Activated T-helper 2 cell treated with anti-CD3 and anti-CD28 coated beads, Interferon-gamma antibody, Interleukin-2, Interleukin-4, amounts not matched to agents 10 μg/mL and 5 μg/mL and 100 μg/mL, durations not matched to agents 14 hours and 24 hours and 36 hours (primary cell): ENCODE data around the gene SLC22A5. TPM values are rescaled to one million over a fixed set of nuclear protein-coding genes. Genes with fewer than 3 reads are reported as not detected.
A peak's percentile ranks its signal among the peaks of the same experiment; 100 is the strongest.

ENCODE experiments used
- DNase-seq: peaks from one replicate; pipeline ENCODE4 v3.0.0; 2021; ENCODE audit warnings: low spot score
- H3K27ac Mint-ChIP-seq: one replicate; pipeline ENCODE4 v1.8.0; 2021; ENCODE audit warnings: mixed read lengths
- H3K27me3 Mint-ChIP-seq: one replicate; pipeline ENCODE4 v1.8.0; 2021; ENCODE audit warnings: low read depth, mixed read lengths
- H3K36me3 Mint-ChIP-seq: one replicate; pipeline ENCODE4 v1.8.0; 2021; ENCODE audit warnings: low read depth, mixed read lengths
- H3K4me1 Mint-ChIP-seq: one replicate; pipeline ENCODE4 v1.8.0; 2021; ENCODE audit warnings: low read depth, mixed read lengths
- H3K4me3 Mint-ChIP-seq: one replicate; pipeline ENCODE4 v1.8.0; 2021; ENCODE audit warnings: low read depth, mild to moderate bottlenecking, moderate library complexity, mixed read lengths
- H3K9me3 Mint-ChIP-seq: one replicate; pipeline ENCODE4 v1.8.0; 2021; ENCODE audit warnings: mixed read lengths
- intact Hi-C: fragments of 100-400 bp; cut with micrococcal nuclease; formaldehyde crosslinking; loops from one replicate; pipeline ENCODE4 v1.15.1; 2023
- total RNA-seq: library from RNA; stranded (reverse); gene quantifications from 2 replicates; pipeline ENCODE4 v1.2.3, GENCODE V29; 2022

SLC22A5 gene
- total RNA-seq, 1 donor from 2014 or later: 4.8 TPM

DNA sequence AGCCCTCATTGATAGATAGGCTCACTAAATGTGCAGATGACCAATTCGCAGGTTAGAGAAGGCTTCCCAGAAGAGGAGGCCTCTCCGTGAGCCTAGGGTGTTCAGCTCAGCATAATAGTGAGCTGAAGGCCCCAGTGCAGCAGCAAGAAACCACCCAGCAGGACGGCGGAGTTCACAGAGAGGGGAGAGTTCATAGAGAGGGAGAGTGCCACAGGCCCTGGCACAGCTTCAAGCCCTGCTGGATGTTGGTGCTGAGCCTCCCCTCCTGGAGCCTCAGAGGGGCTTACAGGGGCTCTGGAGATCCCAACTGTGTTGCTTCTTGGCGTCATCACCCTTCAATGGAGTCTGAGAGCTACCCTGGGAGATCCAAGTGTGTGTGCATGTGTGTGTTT lies 2.1 kb downstream of the SLC22A5 start:
- Mint-ChIP-seq H3K27ac (no peak overlapping the region), H3K4me3 (peak overlapping the region; percentile 78), H3K4me1 (peaks cover 20% of the 10 kb centered on the region), H3K27me3 (no peaks in the 10 kb centered on the region), H3K9me3 (no peaks in the 10 kb centered on the region), H3K36me3 (no peaks in the 10 kb centered on the region)
- DNase-seq: no peak
- intact Hi-C loops: no loop called here

DNA sequence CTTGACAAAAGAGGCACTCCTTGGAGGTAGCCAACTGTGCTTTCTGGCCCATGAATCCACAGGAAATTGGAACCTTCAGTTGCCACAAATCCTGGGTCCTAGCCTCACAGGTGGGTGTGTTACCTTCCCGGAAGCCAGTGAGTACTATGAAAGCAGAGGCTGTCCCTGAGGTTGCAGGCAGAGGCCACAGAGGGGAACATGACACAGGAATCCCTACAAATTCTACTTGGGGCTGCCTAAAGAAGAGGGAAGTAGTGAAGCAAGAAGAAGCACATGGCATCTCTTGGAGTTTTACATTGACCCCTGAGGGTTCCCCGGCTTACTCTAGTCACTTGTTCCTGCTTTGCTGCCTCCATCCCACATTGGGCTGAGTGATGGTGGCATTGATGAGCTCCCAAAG lies 2.6 kb downstream of the SLC22A5 start:
- intact Hi-C loops: no loop called here
- DNase-seq: no peak
- no peaks in the 10 kb centered on the region for H3K36me3 Mint-ChIP-seq
- H3K4me1 Mint-ChIP-seq: peaks cover 20% of the 10 kb centered on the region
- H3K4me3 Mint-ChIP-seq: no peak overlapping the region
- no peaks in the 10 kb centered on the region for H3K9me3 Mint-ChIP-seq
- no peaks in the 10 kb centered on the region for H3K27me3 Mint-ChIP-seq
- no peak overlapping the region for H3K27ac Mint-ChIP-seq

DNA sequence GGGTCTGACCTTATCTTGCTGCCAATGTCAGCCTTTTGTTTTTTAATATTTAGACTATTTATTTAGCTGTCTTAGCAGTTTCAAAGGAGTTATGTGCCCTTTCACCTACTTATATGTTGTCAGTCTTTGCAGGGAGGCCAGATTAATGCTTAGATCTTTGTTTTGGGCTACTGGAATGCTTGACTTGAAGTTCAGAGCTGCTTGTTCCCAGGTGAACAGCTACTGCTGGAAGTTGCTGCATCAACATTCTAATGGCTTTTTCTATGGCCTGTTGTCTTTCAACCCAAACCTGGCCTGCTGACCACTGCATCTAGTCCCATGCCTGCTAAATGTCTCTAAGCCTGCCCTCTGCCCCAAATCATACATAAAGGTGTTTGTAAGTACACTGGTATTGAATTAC lies 3.0 kb downstream of the SLC22A5 start:
- Mint-ChIP-seq H3K4me3 (no peak overlapping the region), H3K9me3 (no peaks in the 10 kb centered on the region), H3K27ac (no peak overlapping the region), H3K4me1 (peaks cover 20% of the 10 kb centered on the region), H3K36me3 (no peaks in the 10 kb centered on the region), H3K27me3 (no peaks in the 10 kb centered on the region)
- DNase-seq: no peak
- intact Hi-C loops: no loop called here

DNA sequence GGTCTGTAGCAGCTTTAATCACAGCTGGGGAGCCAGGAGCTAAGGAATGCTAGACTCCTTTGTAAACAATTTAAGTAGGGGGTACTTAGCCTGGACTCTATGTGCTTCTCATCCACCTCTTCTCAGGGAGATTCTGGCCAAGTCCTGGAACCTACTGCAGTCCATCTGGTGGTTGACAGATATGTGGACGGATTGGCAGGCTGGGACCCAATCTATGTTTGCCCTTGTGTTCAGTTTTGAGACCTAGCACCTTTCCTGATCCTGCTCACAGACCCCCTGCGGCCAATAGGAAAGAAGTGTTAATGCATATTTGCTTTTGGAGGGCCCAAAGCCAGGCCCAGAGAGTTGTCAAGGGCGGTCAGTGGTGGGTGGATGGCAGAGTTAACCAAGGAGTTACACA lies 6.4 kb downstream of the SLC22A5 start:
- Mint-ChIP-seq H3K4me3 (no peak overlapping the region), H3K4me1 (peaks cover 10% of the 10 kb centered on the region), H3K27me3 (no peaks in the 10 kb centered on the region), H3K27ac (no peak overlapping the region), H3K9me3 (no peaks in the 10 kb centered on the region), H3K36me3 (no peaks in the 10 kb centered on the region)
- intact Hi-C loops: no loop called here
- no peak for DNase-seq

DNA sequence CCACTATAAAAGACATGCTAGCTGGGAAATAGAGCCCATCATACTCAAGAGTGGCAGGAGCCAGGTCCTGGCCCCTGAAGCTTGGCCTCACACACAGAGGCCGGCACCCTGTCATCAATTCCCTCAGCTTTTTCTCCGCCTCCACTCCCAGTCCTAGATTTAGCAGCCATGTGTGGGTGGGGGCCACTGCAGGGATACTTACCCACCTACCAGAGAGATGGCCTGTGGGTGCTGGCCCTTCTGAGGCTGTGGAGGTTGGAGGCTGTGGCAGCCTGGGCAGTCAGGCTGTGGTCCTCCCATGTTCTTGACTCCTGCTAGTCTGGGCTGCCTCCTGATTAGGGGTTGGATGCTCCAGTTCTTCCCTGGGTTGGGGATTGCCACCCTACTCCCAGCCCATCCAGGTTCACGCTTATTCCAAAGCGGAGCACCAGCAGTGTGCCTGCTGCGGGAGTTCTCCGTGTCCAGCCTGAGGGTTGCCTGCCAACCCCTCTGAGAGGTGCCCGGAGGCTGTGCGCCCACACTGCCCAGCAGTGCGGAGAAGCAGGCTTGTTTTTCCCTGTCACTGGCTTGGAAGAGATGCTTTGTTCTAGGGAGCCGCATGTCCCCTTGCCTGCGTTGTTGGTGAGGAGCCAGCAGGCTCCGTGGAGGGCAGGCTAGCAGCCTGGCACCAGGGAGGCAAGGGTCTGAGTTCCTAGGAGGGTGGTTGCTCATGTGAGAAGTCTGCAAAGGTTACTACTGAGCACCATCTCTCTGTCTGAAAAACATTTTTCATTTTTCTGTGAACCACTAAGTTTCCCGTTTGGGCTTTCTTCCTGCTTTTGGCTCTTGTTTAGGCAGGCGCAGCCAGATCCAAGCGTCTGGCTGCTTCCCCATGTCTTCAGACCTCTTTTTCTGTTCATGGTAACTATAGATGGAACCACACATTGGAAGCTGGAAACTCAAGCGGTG lies 7.5 kb downstream of the SLC22A5 start:
- Mint-ChIP-seq H3K9me3 (no peaks in the 10 kb centered on the region), H3K27ac (no peak overlapping the region), H3K4me1 (peaks cover 6% of the 10 kb centered on the region), H3K27me3 (no peaks in the 10 kb centered on the region), H3K36me3 (no peaks in the 10 kb centered on the region), H3K4me3 (no peak overlapping the region)
- intact Hi-C loops: no loop called here
- DNase-seq: no peak

DNA sequence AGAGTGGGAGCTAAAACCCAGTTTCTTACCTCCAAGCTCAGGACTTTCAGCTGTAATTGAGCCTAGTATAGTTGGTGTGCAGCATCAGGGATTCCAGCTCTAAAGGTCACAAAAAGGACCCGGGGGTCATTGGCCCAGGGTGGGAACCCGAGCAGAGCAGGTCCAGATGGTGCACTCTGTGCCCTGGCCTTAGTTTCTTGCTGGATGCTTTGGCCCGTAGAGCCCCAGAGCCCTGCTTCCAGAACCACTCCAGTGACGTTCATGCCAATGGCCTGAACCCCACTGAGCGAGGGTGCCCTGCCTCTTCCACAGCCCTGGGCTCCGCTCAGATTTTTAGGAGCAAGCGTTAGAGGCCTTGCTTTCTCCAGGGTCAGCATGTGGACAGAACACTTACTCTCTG lies 8.2 kb downstream of the SLC22A5 start:
- intact Hi-C loops: no loop called here

DNA sequence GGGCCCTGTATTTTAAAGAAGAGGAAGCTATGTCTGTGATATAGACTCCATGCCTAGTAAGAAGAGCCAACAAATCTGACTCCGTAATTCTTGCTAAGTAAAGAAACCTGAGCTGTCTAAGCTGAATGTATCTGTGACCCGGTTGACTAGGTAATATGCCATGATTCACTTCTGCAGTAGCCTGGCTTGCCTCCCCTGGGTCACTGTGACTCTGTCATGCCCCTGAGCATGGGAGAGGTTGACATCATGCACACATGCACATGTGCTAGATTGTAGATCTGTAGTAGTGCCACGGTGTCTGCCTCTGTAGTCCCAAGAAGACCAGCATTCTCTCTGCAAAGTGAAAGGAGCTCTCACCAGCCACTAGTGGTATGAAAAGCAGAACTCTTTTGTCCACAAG lies 9.1 kb downstream of the SLC22A5 start:
- H3K9me3 Mint-ChIP-seq: no peaks in the 10 kb centered on the region
- H3K36me3 Mint-ChIP-seq: no peaks in the 10 kb centered on the region
- H3K27ac Mint-ChIP-seq: no peak overlapping the region
- H3K4me1 Mint-ChIP-seq: no peaks in the 10 kb centered on the region
- no peak overlapping the region for H3K4me3 Mint-ChIP-seq
- no peaks in the 10 kb centered on the region for H3K27me3 Mint-ChIP-seq
- DNase-seq: no peak
- intact Hi-C loops: no loop called here

More for the DNA sequence above, 8.2 kb downstream of the SLC22A5 start:
- Mint-ChIP-seq H3K4me3 (no peak overlapping the region), H3K27me3 (no peaks in the 10 kb centered on the region), H3K27ac (no peak overlapping the region), H3K4me1 (peaks cover under 1% of the 10 kb centered on the region), H3K9me3 (no peaks in the 10 kb centered on the region), H3K36me3 (no peaks in the 10 kb centered on the region)
- no peak for DNase-seq

DNA sequence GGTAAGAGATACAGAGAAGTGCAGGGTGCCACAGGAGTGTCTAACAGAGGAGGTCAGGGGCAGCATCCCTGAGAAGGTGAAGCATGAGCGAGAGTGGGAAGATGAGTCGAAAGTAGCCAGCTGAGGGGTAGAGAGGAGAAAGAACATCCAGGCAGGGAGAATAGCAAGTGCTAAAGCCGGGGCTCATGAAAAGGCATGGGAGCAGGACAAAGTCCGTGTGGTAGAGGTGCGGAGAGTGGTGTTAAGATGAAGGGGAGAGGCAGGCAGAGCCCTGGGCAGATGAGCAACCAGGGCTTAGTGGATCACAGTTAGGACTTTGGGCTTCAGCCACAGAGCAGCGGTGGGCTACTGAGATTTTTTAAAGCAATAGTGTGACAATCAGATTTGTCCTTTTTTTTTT lies 10.5 kb downstream of the SLC22A5 start:
- peaks cover 1% of the 10 kb centered on the region for H3K4me1 Mint-ChIP-seq
- H3K36me3 Mint-ChIP-seq: no peaks in the 10 kb centered on the region
- no peaks in the 10 kb centered on the region for H3K27me3 Mint-ChIP-seq
- intact Hi-C loops: no loop called here
- no peaks in the 10 kb centered on the region for H3K9me3 Mint-ChIP-seq
- no peak overlapping the region for H3K27ac Mint-ChIP-seq
- no peak for DNase-seq
- H3K4me3 Mint-ChIP-seq: no peak overlapping the region

DNA sequence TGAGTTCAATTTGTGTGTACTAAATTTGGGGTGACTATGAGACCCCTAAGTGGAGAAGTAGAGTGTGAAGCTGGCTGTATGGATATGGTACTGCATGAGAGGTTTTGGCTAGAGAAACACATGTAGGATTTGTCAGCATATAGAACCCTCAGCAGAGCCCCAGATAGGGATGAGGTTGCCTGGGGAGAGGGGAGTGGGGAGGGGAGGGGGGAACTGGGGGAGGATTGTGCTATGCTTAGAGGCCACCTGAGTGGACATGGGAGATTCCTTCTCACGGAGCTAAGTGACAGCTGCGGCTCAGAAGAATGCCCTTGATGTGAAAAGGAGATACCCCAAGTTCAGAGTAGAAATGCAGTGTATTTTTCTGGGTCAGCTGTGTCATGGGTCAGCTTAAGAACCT lies 11.2 kb downstream of the SLC22A5 start:
- Mint-ChIP-seq H3K4me1 (peaks cover 8% of the 10 kb centered on the region), H3K27me3 (no peaks in the 10 kb centered on the region), H3K27ac (no peak overlapping the region), H3K9me3 (no peaks in the 10 kb centered on the region), H3K4me3 (no peak overlapping the region), H3K36me3 (no peaks in the 10 kb centered on the region)
- intact Hi-C loops: no loop called here
- no peak for DNase-seq

DNA sequence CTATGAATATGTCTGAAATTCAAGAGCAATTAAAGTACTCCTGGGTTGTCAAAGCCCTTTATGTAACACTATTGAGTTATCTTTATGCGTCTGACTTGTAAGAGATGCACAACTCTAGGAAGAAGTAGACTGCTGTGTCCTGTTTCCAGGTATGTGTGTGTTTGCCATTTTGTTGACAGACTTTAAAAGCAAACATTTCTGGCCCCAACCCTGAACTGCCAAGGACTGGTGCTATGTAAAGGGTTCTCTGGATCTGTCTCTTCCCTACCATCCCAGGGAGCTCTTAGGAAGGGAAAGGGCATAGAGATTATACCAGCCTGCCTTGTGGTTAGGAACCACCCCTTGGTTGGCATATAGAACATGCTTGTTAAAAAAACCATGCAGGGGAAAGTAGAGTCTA lies 12.1 kb downstream of the SLC22A5 start:
- no peaks in the 10 kb centered on the region for H3K27me3 Mint-ChIP-seq
- intact Hi-C loops: no loop called here
- no peaks in the 10 kb centered on the region for H3K9me3 Mint-ChIP-seq
- peaks cover 14% of the 10 kb centered on the region for H3K4me1 Mint-ChIP-seq
- H3K4me3 Mint-ChIP-seq: no peak overlapping the region
- no peaks in the 10 kb centered on the region for H3K36me3 Mint-ChIP-seq
- no peak for DNase-seq
- H3K27ac Mint-ChIP-seq: no peak overlapping the region

DNA sequence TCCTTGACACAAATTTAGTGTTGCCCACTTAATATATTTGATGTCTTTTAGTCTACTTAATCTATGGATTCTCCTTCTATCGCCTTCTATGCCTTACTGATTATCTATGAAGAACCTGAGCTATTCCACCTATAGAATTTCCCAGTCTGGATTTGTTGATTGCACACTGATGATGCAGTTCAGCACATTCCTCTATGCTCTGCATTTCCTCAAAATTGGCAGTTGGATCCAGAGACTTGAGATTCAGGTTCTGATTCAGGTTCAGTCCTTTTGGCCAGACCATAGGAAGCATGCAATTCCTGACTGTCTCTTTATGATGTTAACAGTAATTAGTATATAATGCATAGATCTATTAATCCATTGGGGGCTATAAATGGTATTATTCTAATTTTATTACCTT lies 13.8 kb downstream of the SLC22A5 start:
- H3K36me3 Mint-ChIP-seq: no peaks in the 10 kb centered on the region
- no peaks in the 10 kb centered on the region for H3K9me3 Mint-ChIP-seq
- H3K4me3 Mint-ChIP-seq: no peak overlapping the region
- no peak for DNase-seq
- H3K27ac Mint-ChIP-seq: no peak overlapping the region
- H3K27me3 Mint-ChIP-seq: no peaks in the 10 kb centered on the region
- peaks cover 26% of the 10 kb centered on the region for H3K4me1 Mint-ChIP-seq
- intact Hi-C loops: no loop called here

DNA sequence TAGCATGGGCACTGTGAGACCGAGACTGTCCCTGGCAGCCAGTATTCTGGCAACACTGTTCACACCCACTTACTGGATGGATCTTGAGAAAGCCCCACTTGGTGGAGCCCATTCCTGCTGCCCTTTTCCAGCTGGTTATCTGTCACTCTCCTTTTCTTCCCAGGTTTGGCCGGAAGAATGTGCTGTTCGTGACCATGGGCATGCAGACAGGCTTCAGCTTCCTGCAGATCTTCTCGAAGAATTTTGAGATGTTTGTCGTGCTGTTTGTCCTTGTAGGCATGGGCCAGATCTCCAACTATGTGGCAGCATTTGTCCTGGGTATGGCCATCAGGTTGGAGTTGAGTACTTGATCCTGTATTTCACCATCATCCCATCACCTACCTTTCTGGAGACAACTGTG lies 14.5 kb downstream of the SLC22A5 start:
- intact Hi-C loops: no loop called here
- Mint-ChIP-seq H3K4me1 (peaks cover 26% of the 10 kb centered on the region), H3K9me3 (no peaks in the 10 kb centered on the region), H3K4me3 (no peak overlapping the region), H3K36me3 (no peaks in the 10 kb centered on the region), H3K27ac (no peak overlapping the region), H3K27me3 (no peaks in the 10 kb centered on the region)
- DNase-seq: no peak

DNA sequence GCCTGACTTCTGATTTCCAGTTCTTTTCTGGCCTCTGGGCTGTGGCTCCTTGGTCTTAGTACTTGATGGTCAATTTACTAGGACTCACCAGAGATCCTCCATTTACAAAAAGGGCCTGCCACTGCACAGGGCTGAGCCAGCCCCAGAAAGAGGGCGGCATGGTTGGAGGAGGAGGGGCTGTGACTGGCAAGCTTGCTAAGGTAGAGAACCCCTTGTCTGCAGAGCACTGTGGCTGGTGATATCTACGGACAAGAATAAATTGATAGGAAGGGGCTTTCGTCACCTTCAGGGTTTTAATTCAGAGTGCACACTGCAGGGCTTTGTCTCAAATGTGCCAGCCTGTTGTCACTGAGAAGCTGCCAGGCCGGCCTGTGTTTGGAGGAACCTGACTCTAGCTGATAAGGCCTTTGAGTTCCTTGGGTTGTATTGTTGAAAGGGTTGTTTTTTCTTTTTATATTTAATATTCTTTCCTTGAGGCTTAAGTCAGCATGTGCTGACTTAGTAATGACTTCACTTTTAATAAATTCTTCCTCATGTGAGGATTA lies 15.1 kb downstream of the SLC22A5 start:
- H3K4me1 Mint-ChIP-seq: peaks cover 29% of the 10 kb centered on the region
- no peaks in the 10 kb centered on the region for H3K36me3 Mint-ChIP-seq
- H3K9me3 Mint-ChIP-seq: no peaks in the 10 kb centered on the region
- no peak for DNase-seq
- intact Hi-C loops: loop anchor here (1.0 to 5.0 kb wide), 5 partner anchors 43 to 498 kb away; partner anchors contain the start of gene KIF3A
- no peaks in the 10 kb centered on the region for H3K27me3 Mint-ChIP-seq
- H3K27ac Mint-ChIP-seq: no peak overlapping the region
- no peak overlapping the region for H3K4me3 Mint-ChIP-seq
